Measurements from ENCODE around the gene HACD1.
"Not testable (repeated sequence)": the region's sequence is repeated elsewhere in the genome, so short reads cannot be mapped to it uniquely, and the experiment has no call there.

Gene HACD1

GRCh38 chr10:17622061-17622460, 4.9 kb upstream of the HACD1 start:
- peaks cover 40% of the 10 kb centered on the region for H3K27me3 Mint-ChIP-seq (ENCODE audit: low read depth)
- H3K27ac Mint-ChIP-seq, result no peak overlapping the region

GRCh38 chr10:17616403-17617030, 657 bp downstream of the HACD1 start:
- peaks cover 4% of the 10 kb centered on the region for H3K4me1 Mint-ChIP-seq (ENCODE audit: low read depth)
- peak; percentile 28 for DNase-seq (ENCODE audit: low spot score)
- H3K36me3 Mint-ChIP-seq (ENCODE audit: low read depth), result no peaks in the 10 kb centered on the region
- no peak overlapping the region for H3K27ac Mint-ChIP-seq
- peak overlapping the region; percentile 57 for H3K4me3 Mint-ChIP-seq
- H3K27me3 Mint-ChIP-seq (ENCODE audit: low read depth), result peaks cover 21% of the 10 kb centered on the region
- no peaks in the 10 kb centered on the region for H3K9me3 Mint-ChIP-seq

More at GRCh38 chr10:17622061-17622460, 4.9 kb upstream of the HACD1 start:
- Mint-ChIP-seq H3K36me3 (ENCODE audit: low read depth) (no peaks in the 10 kb centered on the region), H3K9me3 (no peaks in the 10 kb centered on the region), H3K4me1 (ENCODE audit: low read depth) (peaks cover 4% of the 10 kb centered on the region), H3K4me3 (no peak overlapping the region)
- no peak for DNase-seq (ENCODE audit: low spot score)

- H3K4me3 Mint-ChIP-seq, result no peak overlapping the region
- H3K36me3 Mint-ChIP-seq (ENCODE audit: low read depth), result no peaks in the 10 kb centered on the region
- H3K27me3 Mint-ChIP-seq (ENCODE audit: low read depth), result no peaks in the 10 kb centered on the region
- no peak for DNase-seq (ENCODE audit: low spot score)
- no peaks in the 10 kb centered on the region for H3K9me3 Mint-ChIP-seq
- no peak overlapping the region for H3K27ac Mint-ChIP-seq
- H3K4me1 Mint-ChIP-seq (ENCODE audit: low read depth), result peaks cover 2% of the 10 kb centered on the region
Observed at GRCh38 chr10:17609523-17610079, 7.6 kb downstream of the HACD1 start.

GRCh38 chr10:17607603-17608332, 9.4 kb downstream of the HACD1 start:
- Mint-ChIP-seq H3K4me1 (ENCODE audit: low read depth) (peaks cover 2% of the 10 kb centered on the region), H3K27me3 (ENCODE audit: low read depth) (no peaks in the 10 kb centered on the region), H3K9me3 (no peaks in the 10 kb centered on the region), H3K36me3 (ENCODE audit: low read depth) (no peaks in the 10 kb centered on the region), H3K4me3 (no peak overlapping the region), H3K27ac (no peak overlapping the region)
- DNase-seq (ENCODE audit: low spot score), result no peak

- H3K27me3 Mint-ChIP-seq (ENCODE audit: low read depth), result no peaks in the 10 kb centered on the region
- no peak overlapping the region for H3K27ac Mint-ChIP-seq
- H3K4me3 Mint-ChIP-seq, result no peak overlapping the region
- H3K9me3 Mint-ChIP-seq, result no peaks in the 10 kb centered on the region
- H3K36me3 Mint-ChIP-seq (ENCODE audit: low read depth), result no peaks in the 10 kb centered on the region
- no peak for DNase-seq (ENCODE audit: low spot score)
- H3K4me1 Mint-ChIP-seq (ENCODE audit: low read depth), result peaks cover 2% of the 10 kb centered on the region
Observed at GRCh38 chr10:17607060-17607459, 10.1 kb downstream of the HACD1 start.

GRCh38 chr10:17606547-17607040, 10.6 kb downstream of the HACD1 start:
- Mint-ChIP-seq H3K27me3 (ENCODE audit: low read depth) (no peaks in the 10 kb centered on the region), H3K36me3 (ENCODE audit: low read depth) (no peaks in the 10 kb centered on the region), H3K9me3 (no peaks in the 10 kb centered on the region), H3K27ac (no peak overlapping the region), H3K4me1 (ENCODE audit: low read depth) (peaks cover 2% of the 10 kb centered on the region), H3K4me3 (no peak overlapping the region)
- no peak for DNase-seq (ENCODE audit: low spot score)

GRCh38 chr10:17605936-17606335, 11.2 kb downstream of the HACD1 start:
- Mint-ChIP-seq H3K4me3 (no peak overlapping the region), H3K27me3 (ENCODE audit: low read depth) (no peaks in the 10 kb centered on the region), H3K27ac (no peak overlapping the region), H3K36me3 (ENCODE audit: low read depth) (no peaks in the 10 kb centered on the region), H3K9me3 (no peaks in the 10 kb centered on the region), H3K4me1 (ENCODE audit: low read depth) (peaks cover 2% of the 10 kb centered on the region)
- DNase-seq (ENCODE audit: low spot score), result no peak

- H3K27ac Mint-ChIP-seq, result no peak overlapping the region
- no peaks in the 10 kb centered on the region for H3K9me3 Mint-ChIP-seq
- H3K36me3 Mint-ChIP-seq (ENCODE audit: low read depth), result no peaks in the 10 kb centered on the region
- DNase-seq (ENCODE audit: low spot score), result no peak
- peaks cover 3% of the 10 kb centered on the region for H3K27me3 Mint-ChIP-seq (ENCODE audit: low read depth)
- no peak overlapping the region for H3K4me3 Mint-ChIP-seq
- H3K4me1 Mint-ChIP-seq (ENCODE audit: low read depth), result no peaks in the 10 kb centered on the region
Observed at GRCh38 chr10:17599089-17599488, 18.1 kb downstream of the HACD1 start.

- no peaks in the 10 kb centered on the region for H3K36me3 Mint-ChIP-seq (ENCODE audit: low read depth)
- H3K27me3 Mint-ChIP-seq (ENCODE audit: low read depth), result peaks cover 3% of the 10 kb centered on the region
- no peak for DNase-seq (ENCODE audit: low spot score)
- no peaks in the 10 kb centered on the region for H3K9me3 Mint-ChIP-seq
- no peak overlapping the region for H3K27ac Mint-ChIP-seq
- no peaks in the 10 kb centered on the region for H3K4me1 Mint-ChIP-seq (ENCODE audit: low read depth)
- H3K4me3 Mint-ChIP-seq, result no peak overlapping the region
Observed at GRCh38 chr10:17597386-17597785, 19.8 kb downstream of the HACD1 start.

- Mint-ChIP-seq H3K27me3 (ENCODE audit: low read depth) (peaks cover 7% of the 10 kb centered on the region), H3K36me3 (ENCODE audit: low read depth) (no peaks in the 10 kb centered on the region), H3K27ac (no peak overlapping the region), H3K9me3 (no peaks in the 10 kb centered on the region), H3K4me1 (ENCODE audit: low read depth) (peaks cover 8% of the 10 kb centered on the region), H3K4me3 (no peak overlapping the region)
- DNase-seq (ENCODE audit: low spot score), result no peak
Observed at GRCh38 chr10:17590969-17591645, 26.1 kb downstream of the HACD1 start.

GRCh38 chr10:17589316-17589715, 27.9 kb downstream of the HACD1 start:
- DNase-seq (ENCODE audit: low spot score); H3K36me3 Mint-ChIP-seq (ENCODE audit: low read depth); H3K4me1 Mint-ChIP-seq (ENCODE audit: low read depth); H3K9me3 Mint-ChIP-seq; H3K27ac Mint-ChIP-seq; H3K4me3 Mint-ChIP-seq: not testable (repeated sequence)
- H3K27me3 Mint-ChIP-seq (ENCODE audit: low read depth), result peaks cover 11% of the 10 kb centered on the region

- Mint-ChIP-seq H3K27me3 (ENCODE audit: low read depth) (peaks cover 11% of the 10 kb centered on the region), H3K27ac (no peak overlapping the region), H3K4me3 (no peak overlapping the region), H3K4me1 (ENCODE audit: low read depth) (peaks cover 10% of the 10 kb centered on the region), H3K9me3 (no peaks in the 10 kb centered on the region), H3K36me3 (ENCODE audit: low read depth) (no peaks in the 10 kb centered on the region)
- DNase-seq (ENCODE audit: low spot score), result no peak
Observed at GRCh38 chr10:17588420-17588819, 28.8 kb downstream of the HACD1 start.

- not testable (repeated sequence) for H3K27ac Mint-ChIP-seq
Observed at GRCh38 chr10:17587321-17587720, 29.9 kb downstream of the HACD1 start.

GRCh38 chr10:17586821-17587234, 30.3 kb downstream of the HACD1 start:
- Mint-ChIP-seq H3K27me3 (ENCODE audit: low read depth) (peaks cover 11% of the 10 kb centered on the region), H3K36me3 (ENCODE audit: low read depth) (no peaks in the 10 kb centered on the region), H3K27ac (no peak overlapping the region), H3K4me3 (peak overlapping the region; percentile 39), H3K9me3 (no peaks in the 10 kb centered on the region), H3K4me1 (ENCODE audit: low read depth) (peaks cover 10% of the 10 kb centered on the region)
- DNase-seq (ENCODE audit: low spot score), result no peak

More at GRCh38 chr10:17587321-17587720, 29.9 kb downstream of the HACD1 start:
- H3K4me3 Mint-ChIP-seq, result peak overlapping the region; percentile 39
- H3K9me3 Mint-ChIP-seq; H3K36me3 Mint-ChIP-seq (ENCODE audit: low read depth); H3K4me1 Mint-ChIP-seq (ENCODE audit: low read depth); DNase-seq (ENCODE audit: low spot score): not testable (repeated sequence)
- peaks cover 11% of the 10 kb centered on the region for H3K27me3 Mint-ChIP-seq (ENCODE audit: low read depth)
